ENCODE measurements around the gene CAST.

The CAST gene

GRCh38 chr5:96649681-96650540 is 12.3 kb upstream of the CAST start:
- H3K4me3 ChIP-seq (ENCODE audit: low read depth, low read length): no peak overlapping the region
- TF ChIP-seq, protein P1, sequence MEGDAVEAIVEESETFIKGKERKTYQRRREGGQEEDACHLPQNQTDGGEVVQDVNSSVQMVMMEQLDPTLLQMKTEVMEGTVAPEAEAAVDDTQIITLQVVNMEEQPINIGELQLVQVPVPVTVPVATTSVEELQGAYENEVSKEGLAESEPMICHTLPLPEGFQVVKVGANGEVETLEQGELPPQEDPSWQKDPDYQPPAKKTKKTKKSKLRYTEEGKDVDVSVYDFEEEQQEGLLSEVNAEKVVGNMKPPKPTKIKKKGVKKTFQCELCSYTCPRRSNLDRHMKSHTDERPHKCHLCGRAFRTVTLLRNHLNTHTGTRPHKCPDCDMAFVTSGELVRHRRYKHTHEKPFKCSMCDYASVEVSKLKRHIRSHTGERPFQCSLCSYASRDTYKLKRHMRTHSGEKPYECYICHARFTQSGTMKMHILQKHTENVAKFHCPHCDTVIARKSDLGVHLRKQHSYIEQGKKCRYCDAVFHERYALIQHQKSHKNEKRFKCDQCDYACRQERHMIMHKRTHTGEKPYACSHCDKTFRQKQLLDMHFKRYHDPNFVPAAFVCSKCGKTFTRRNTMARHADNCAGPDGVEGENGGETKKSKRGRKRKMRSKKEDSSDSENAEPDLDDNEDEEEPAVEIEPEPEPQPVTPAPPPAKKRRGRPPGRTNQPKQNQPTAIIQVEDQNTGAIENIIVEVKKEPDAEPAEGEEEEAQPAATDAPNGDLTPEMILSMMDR (IDR thresholded peaks at IDR 0.05; ENCODE audit: low read depth, low read length, missing control alignments): no peak
- in situ Hi-C loops (cut with HindIII; ENCODE audit: low sequenced_read_pairs): no loop called here
- no peak for DNase-seq (ENCODE audit: low read depth)

GRCh38 chr5:96651047-96651446 is 11.1 kb upstream of the CAST start:
- in situ Hi-C loops (cut with HindIII; ENCODE audit: low sequenced_read_pairs): no loop called here
- DNase-seq (ENCODE audit: low read depth): no peak
- no peak overlapping the region for H3K4me3 ChIP-seq (ENCODE audit: low read depth, low read length)
- TF ChIP-seq, protein P1 (IDR thresholded peaks at IDR 0.05; ENCODE audit: low read depth, low read length, missing control alignments): no peak

DNA sequence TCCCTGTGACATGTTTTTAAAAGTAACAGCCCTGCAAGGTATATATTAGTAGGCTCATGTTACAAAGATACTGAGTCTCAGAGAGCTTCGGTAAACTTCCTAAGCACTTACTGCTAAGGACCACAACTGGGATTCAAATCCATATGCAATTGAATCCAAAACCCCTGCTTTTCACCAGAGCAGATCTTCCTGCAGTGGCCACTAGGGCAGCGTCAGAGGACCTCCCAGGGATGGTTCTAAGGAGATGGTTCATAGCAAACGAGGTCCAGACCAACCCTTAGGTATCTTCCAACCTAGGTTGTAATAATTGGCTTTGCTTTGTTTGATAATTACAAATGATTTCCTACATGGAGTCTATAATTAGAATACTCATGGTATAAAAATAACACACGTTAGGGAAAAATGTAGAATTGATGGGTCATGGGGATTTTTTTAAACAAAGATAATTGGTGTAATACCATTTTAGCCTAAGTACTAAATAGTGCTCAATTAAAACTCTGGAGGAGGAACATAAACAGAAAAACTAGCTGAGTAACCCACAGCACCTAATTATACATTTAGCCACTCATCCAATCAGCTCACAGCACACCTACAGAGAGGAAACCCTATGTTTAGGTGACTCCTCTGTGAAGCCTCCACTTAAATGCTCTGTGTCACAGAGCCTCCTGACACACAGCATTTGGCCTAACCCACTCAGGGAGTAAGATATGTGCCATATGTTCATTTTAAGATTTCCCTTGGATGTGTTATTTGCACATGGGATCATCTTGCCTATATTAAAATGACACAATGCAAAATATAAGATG is 10.0 kb upstream of the CAST start:
- TF ChIP-seq, protein P1 (IDR thresholded peaks at IDR 0.05; ENCODE audit: low read depth, low read length, missing control alignments): peak; percentile 45
- DNase-seq (ENCODE audit: low read depth): no peak
- H3K4me3 ChIP-seq (ENCODE audit: low read depth, low read length): no peak overlapping the region
- in situ Hi-C loops (cut with HindIII; ENCODE audit: low sequenced_read_pairs): no loop called here

GRCh38 chr5:96652769-96653454 is 9.3 kb upstream of the CAST start:
- no peak overlapping the region for H3K4me3 ChIP-seq (ENCODE audit: low read depth, low read length)
- TF ChIP-seq, protein P1 (IDR thresholded peaks at IDR 0.05; ENCODE audit: low read depth, low read length, missing control alignments): no peak
- no peak for DNase-seq (ENCODE audit: low read depth)
- in situ Hi-C loops (cut with HindIII; ENCODE audit: low sequenced_read_pairs): no loop called here

DNA sequence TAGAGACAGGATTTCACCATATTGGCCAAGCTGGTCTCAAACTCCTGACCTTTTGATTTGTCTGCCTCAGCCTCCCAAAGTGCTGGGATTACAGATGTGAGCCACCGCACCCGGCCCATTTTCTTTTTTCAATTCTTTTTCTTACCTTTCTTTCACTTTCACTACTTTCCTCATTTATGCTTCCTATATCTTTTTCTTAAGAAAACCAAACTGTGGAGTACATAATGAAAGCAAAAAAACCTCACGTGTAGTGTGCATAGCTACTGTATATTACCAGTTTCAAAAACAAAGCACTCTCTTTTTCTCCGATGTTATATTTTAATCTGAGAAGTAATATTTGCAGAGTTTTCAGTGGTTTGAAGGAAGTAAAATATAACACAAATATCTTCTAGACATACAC is 8.0 kb upstream of the CAST start:
- no peak for DNase-seq (ENCODE audit: low read depth)
- no peak overlapping the region for H3K4me3 ChIP-seq (ENCODE audit: low read depth, low read length)
- TF ChIP-seq, protein P1 (IDR thresholded peaks at IDR 0.05; ENCODE audit: low read depth, low read length, missing control alignments): no peak
- in situ Hi-C loops (cut with HindIII; ENCODE audit: low sequenced_read_pairs): no loop called here

DNA sequence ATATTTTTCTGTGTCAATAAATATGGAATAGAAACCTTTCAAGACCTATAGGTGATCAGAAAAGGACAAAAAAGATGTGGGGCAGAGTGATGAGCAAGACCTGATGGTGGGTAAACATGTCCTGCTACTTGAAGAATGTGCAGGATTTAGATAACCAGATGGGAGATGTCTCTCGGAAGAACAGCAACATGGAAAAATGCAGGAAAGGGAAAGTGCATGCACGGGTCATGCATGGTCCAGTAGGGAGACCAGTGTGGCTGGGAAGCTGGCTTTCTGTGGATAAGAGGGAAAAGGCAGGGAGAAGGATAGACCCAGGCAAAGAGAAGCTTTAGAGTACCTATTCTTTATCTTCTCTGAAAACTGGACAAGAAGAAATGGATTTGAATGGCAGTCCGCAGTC is 7.1 kb upstream of the CAST start:
- no peak overlapping the region for H3K4me3 ChIP-seq (ENCODE audit: low read depth, low read length)
- in situ Hi-C loops (cut with HindIII; ENCODE audit: low sequenced_read_pairs): no loop called here
- no peak for DNase-seq (ENCODE audit: low read depth)
- TF ChIP-seq, protein P1 (IDR thresholded peaks at IDR 0.05; ENCODE audit: low read depth, low read length, missing control alignments): no peak
